Activated CD4-positive, alpha-beta T cell treated with anti-CD3 and anti-CD28 coated beads, Interleukin-2, amount 50 U/mL, for 16 hours (primary cell): Measurements from ENCODE around the gene MRFAP1.
A peak's percentile ranks its signal among the peaks of the same experiment; 100 is the strongest.
"Not testable (repeated sequence)": the region's sequence is repeated elsewhere in the genome, so short reads cannot be mapped to it uniquely, and the experiment has no call there.

Experiments
- DNase-seq: peaks from one replicate; pipeline ENCODE4 v3.0.0-alpha.2; 2020

The MRFAP1 gene

DNA sequence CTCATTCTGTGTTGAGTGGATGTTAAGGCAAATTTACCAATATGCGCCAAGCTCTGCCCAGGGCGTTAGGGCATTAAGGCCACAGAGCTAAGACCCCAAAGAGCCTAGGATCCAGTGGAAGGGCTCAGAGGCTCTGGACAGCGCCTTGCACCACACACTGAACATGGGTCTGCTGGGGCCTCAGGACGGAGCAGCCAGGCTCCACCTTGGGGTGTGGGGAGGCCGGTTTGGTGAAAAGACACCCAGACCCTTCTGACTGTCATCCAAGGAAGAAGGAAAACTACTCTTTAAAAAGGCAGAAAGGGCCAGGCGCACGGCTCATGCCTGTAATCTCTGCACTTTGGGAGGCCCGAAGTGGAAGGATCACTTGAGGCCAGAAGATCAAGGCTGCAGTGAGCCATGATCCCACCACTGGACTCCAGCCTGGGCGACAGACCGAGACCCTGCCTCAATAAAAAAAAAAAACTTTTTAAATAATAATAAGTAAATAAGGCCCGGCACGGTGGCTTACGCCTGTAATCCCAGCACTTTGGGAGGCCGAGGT lies 1.3 kb upstream of the MRFAP1 start:
- no peak for DNase-seq

- DNase-seq = peak; percentile 64
Observed at GRCh38 chr4:6641164-6641970, 882 bp downstream of the MRFAP1 start.

DNA sequence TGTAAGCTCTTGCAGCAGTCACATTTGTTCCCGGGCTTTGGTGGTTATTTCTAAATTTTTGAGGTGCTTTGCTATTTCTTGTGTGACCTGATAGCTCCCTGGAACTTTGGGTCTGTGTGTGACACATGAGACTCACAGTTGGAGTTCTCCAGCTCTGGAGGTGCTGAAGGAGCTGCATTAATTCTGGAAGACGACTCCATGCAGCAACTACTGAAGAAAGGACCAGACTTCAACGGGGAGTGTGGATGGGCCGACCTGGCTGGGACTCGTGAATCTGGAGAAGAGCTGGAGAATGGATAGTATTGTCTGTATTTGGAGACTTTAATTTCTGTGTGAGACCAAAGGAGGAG lies 1.5 kb downstream of the MRFAP1 start:
- DNase-seq = no peak

- DNase-seq = no peak
Observed at GRCh38 chr4:6643141-6643847, 2.8 kb downstream of the MRFAP1 start.

DNA sequence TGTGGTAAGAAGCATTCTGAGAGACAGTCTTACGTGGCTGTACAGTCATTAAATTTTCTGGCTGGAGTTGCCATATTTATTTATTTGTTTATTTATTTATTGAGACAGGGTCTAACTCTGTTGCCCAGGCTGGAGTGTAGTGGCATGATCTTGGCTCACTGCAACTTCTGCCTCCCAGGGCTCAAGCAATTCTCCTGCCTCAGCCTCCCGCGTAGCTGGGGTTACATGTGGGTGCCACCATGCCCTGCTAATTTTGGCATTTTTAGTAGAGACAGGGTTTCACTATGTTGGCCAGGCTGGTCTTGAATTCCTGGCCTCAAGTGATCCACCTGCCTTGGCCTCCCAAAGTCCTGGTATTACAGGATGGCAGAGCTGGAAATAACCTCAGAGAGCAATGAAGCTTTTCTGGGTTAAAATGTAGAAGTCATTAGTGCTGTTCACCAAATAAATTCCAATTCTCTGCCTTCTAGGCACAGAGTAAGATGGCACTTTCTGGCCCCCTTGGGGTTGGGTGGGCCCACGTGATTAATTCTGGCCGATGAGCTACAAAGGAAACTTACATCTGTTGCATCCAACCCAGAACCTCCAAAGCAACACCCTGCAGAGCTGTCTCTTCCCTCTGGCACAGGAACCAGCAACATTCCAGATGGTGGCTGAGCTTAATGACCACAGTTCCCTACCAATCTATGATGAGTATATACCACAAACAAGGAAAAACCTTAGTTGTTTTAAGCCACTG lies 4.5 kb downstream of the MRFAP1 start:
- no peak for DNase-seq

GRCh38 chr4:6647169-6647568 lies 6.7 kb downstream of the MRFAP1 start:
- no peak for DNase-seq

- DNase-seq = no peak
Observed at GRCh38 chr4:6647582-6648230, 7.2 kb downstream of the MRFAP1 start.

DNA sequence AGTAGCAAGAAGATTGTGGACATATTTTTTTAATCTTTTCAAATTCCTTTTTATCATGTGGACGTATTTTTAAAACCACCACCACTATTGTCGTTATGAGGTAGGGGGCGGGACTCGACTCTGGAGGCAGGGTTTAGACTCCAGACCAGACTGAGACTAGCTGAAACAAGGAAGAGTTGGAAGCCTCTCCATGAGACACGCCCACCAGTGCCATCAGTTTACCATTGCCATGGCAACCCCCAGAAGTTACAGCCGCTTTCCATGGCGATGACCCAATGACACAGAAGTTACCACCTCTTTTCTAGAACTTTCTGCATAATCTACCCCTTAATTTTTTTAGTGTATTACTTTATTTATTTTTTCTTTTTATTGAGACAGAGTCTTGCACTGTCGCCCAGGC lies 8.7 kb downstream of the MRFAP1 start:
- no peak for DNase-seq

- DNase-seq = not testable (repeated sequence)
Observed at GRCh38 chr4:6654211-6654610, 13.7 kb downstream of the MRFAP1 start.

DNA sequence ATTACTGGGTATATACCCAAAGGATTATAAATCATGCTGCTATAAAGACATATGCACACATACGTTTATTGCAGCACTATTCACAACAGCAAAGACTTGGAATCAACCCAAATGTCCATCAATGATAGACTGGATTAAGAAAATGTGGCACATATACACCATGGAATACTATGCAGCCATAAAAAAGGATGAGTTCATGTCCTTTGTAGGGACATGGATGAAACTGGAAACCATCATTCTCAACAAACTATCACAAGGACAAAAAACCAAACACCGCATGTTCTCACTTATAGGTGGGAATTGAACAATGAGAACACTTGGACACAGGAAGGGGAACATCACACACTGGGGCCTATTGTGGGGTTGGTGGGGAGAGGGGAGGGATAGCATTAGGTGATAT lies 14.8 kb downstream of the MRFAP1 start:
- not testable (repeated sequence) for DNase-seq

DNA sequence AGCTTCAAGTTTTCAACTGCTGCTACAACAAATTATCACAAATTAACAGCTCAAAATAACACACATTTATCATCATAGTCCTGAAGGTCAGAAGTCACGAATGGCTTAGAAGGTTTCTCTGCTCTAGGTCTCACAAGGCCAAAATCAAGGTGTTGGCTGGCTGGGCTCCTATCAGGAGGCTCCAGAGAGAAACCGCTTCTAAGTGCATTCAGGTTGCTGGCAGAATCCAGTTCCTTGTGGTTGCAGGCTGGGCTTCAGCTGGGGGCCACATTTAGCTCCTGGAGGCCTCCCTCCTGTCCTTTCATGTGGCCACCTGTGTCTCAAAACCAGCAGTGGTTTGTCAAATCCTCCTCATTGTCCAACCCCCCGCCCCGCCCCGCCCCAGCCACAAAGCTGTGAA lies 15.4 kb downstream of the MRFAP1 start:
- DNase-seq = no peak

- DNase-seq = no peak
Observed at GRCh38 chr4:6657242-6658208, 17.0 kb downstream of the MRFAP1 start.

GRCh38 chr4:6658209-6658595 lies 17.7 kb downstream of the MRFAP1 start:
- DNase-seq = no peak

DNA sequence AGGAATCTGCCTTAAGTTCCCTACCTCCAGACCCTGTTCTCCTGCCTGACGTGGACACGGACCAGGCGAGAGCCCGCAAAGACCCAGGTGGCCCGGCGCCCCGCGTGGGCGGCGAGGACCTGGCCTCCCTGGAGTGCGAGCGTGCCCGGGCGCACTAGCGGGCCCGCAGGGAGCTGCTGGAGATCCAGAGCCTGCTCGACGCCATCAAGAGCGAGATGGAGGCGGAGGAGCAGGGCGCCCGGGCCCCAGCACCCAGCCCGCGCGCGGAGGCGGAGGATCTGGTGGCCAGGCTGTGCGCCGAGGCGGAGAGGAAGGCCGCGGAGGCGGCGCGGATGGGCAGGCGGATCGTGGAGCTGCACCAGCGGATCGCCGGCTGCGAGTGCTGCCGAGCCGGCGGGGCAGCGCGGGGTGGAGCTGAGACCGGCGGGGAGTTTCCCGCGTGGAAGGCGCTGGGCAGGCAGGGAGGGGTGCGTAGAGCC lies 18.2 kb downstream of the MRFAP1 start:
- peak; percentile 29 for DNase-seq

GRCh38 chr4:6659897-6660296 lies 19.4 kb downstream of the MRFAP1 start:
- no peak for DNase-seq

GRCh38 chr4:6660430-6660829 lies 19.9 kb downstream of the MRFAP1 start:
- no peak for DNase-seq

- no peak for DNase-seq
Observed at GRCh38 chr4:6662591-6662990, 22.1 kb downstream of the MRFAP1 start.

DNA sequence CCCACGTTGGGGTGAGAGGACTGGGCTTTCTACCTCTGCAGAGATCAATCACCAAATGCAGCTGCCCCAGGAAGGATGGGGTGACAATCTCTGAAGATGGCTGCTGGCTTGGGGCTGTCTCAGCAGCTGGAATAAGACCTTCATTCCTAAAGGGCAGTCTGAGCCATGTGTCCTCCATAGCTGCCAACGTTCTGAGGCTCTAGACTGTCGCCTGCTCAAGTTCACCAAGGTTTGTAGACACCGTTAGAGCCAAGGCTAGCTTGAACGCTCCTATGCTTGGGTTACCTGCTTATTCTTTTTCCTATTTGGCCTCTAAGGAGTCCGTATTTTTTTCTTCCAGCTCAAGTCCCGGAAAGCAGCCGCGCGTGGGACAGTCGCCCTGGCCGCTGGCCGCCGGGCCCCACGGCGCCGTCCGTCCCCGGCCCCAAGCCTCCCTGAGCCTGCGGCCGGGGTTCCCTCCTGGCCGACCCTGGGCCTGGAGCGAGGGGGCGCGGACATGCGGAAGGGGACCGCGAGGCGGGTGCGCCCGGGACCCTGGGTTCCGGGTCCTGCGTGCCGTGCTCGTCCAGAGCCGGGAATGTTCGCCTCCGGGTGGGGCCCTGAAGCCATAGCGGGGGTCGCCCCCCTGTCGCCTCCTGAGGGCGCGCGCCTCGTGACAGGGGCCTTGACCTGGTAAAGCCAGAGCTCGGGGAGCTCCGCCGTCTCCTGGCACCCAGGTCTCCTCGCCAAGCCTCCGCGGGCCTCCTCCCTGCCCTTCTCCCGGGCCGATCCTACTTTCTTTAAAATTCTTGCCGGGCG lies 23.3 kb downstream of the MRFAP1 start:
- DNase-seq = no peak

DNA sequence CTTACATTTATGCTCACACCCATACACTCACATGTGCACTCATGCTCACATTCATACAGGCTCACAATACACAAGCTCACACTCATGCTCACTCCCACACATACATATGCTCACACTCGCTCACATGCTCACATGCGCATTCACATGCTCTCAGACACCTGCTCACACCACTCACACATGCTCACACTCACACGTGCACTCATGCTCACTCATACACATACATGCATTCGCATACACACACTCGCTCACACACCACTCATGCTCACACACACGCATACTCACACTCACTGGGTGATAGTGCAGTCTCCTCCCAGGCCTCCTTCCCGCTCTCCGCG lies 24.8 kb downstream of the MRFAP1 start:
- no peak for DNase-seq

GRCh38 chr4:6668391-6668790 lies 27.9 kb downstream of the MRFAP1 start:
- no peak for DNase-seq

DNA sequence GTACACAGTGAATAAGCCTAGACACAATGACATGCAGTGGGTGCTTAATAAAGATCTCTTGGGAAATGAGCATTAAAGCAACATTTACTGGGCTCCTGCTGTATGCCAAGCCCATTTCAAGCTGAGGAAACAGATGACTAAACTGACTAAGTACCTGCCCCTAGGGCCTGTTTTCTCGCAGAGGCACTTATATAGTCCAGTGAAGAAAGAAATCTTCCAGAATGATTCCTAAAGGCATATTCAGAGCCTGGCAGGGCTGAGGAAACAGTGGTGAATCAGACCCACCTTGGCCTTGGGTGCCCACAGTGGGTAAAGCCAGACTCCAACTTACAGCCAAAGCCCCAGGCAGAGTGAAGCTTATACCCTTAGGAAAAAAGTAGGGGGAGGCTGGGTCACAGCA lies 31.2 kb downstream of the MRFAP1 start:
- no peak for DNase-seq
